Panc1 (cell line): ENCODE results near the gene MYB.

Source experiments
- POLR2AphosphoS5 ChIP-seq: IDR thresholded peaks from 2 replicates; pipeline ENCODE4 v1.6.1; 2012; ENCODE audit warnings: mild to moderate bottlenecking, low read depth, low read length, moderate library complexity
- SIN3A ChIP-seq: IDR thresholded peaks from 2 replicates; pipeline ENCODE4 v1.6.1; 2012; ENCODE audit warnings: low read depth, mild to moderate bottlenecking, low read length, moderate library complexity, borderline replicate concordance; ENCODE audit not compliant: insufficient read depth
- TCF7L2 ChIP-seq: IDR thresholded peaks from 2 replicates; pipeline ENCODE4 v1.6.1; 2011; ENCODE audit warnings: mild to moderate bottlenecking, low read depth, low read length, inconsistent platforms
- TF ChIP-seq, protein P1 (sequence below): fragments of 450-650 bp; IDR thresholded peaks from 2 replicates; pipeline ENCODE4 v1.5.1; 2017; ENCODE audit warnings: mild to moderate bottlenecking
- TF ChIP-seq, protein P2 (sequence below), 2 experiments: IDR thresholded peaks; 2 replicates each; pipeline ENCODE4 v1.6.1; 2011 to 2012; ENCODE audit warnings: low read depth in 2 of 2, control low read depth in 1 of 2, low read length in 1 of 2, mild to moderate bottlenecking in 1 of 2, moderate library complexity in 1 of 2; ENCODE audit not compliant: insufficient read depth in 1 of 2

- TF ChIP-seq, protein P1, sequence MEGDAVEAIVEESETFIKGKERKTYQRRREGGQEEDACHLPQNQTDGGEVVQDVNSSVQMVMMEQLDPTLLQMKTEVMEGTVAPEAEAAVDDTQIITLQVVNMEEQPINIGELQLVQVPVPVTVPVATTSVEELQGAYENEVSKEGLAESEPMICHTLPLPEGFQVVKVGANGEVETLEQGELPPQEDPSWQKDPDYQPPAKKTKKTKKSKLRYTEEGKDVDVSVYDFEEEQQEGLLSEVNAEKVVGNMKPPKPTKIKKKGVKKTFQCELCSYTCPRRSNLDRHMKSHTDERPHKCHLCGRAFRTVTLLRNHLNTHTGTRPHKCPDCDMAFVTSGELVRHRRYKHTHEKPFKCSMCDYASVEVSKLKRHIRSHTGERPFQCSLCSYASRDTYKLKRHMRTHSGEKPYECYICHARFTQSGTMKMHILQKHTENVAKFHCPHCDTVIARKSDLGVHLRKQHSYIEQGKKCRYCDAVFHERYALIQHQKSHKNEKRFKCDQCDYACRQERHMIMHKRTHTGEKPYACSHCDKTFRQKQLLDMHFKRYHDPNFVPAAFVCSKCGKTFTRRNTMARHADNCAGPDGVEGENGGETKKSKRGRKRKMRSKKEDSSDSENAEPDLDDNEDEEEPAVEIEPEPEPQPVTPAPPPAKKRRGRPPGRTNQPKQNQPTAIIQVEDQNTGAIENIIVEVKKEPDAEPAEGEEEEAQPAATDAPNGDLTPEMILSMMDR: no peak
- TF ChIP-seq, protein P2, sequence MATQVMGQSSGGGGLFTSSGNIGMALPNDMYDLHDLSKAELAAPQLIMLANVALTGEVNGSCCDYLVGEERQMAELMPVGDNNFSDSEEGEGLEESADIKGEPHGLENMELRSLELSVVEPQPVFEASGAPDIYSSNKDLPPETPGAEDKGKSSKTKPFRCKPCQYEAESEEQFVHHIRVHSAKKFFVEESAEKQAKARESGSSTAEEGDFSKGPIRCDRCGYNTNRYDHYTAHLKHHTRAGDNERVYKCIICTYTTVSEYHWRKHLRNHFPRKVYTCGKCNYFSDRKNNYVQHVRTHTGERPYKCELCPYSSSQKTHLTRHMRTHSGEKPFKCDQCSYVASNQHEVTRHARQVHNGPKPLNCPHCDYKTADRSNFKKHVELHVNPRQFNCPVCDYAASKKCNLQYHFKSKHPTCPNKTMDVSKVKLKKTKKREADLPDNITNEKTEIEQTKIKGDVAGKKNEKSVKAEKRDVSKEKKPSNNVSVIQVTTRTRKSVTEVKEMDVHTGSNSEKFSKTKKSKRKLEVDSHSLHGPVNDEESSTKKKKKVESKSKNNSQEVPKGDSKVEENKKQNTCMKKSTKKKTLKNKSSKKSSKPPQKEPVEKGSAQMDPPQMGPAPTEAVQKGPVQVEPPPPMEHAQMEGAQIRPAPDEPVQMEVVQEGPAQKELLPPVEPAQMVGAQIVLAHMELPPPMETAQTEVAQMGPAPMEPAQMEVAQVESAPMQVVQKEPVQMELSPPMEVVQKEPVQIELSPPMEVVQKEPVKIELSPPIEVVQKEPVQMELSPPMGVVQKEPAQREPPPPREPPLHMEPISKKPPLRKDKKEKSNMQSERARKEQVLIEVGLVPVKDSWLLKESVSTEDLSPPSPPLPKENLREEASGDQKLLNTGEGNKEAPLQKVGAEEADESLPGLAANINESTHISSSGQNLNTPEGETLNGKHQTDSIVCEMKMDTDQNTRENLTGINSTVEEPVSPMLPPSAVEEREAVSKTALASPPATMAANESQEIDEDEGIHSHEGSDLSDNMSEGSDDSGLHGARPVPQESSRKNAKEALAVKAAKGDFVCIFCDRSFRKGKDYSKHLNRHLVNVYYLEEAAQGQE (IDR thresholded peaks at IDR 0.05; ENCODE audit: insufficient read depth in 1 of 2, low read depth in 2 of 2, low read length in 1 of 2): no peak
- TF ChIP-seq POLR2AphosphoS5 (no peak), TCF7L2 (no peak), SIN3A (no peak)
Observed at GRCh38 chr6:135159531-135159930, 21.6 kb upstream of the MYB start.
